ENCODE measurements around the gene ACBD6. TPM values are rescaled to one million over a fixed set of nuclear protein-coding genes. Genes with fewer than 3 reads are reported as not detected.
"Not testable (repeated sequence)": the region's sequence is repeated elsewhere in the genome, so short reads cannot be mapped to it uniquely, and the experiment has no call there.

The ACBD6 gene
- total and polyA plus RNA-seq, 4 experiments from 2014 or later, result 31.7 to 64.2 (median 44.9) TPM

DNA sequence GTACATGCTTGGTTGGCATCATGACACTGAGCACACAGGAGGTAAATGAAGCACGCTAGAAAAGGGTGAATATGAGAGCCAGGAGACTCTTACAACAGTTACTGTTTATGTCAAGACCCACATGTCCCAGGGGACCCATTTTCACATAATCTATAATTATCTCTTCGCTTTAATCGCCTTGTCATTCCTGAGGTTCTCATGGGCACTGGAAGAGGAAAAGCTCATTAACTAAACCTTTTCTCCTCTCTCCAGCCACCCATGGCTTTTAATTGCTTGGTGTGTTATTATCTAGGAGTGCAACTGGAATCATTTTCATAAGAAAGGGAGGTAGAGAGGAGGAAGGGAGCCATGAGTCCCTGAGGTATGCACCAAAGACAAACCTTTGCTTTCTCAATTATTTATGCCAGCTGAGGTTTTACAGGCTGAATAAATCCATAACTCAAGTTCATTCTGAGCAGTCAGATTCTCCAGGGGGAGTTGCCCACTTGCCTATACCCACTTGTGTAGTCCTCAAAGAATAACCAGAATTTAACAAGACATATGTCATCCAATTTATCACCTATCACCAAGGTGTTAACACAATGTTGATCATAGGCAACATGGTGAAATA lies 77.4 kb downstream of the ACBD6 start:
- Histone ChIP-seq H3K4me3 (ENCODE audit: low read length in 2 of 2) (no peak overlapping the region), H3K36me3 (ENCODE audit: insufficient read depth, low read length) (no peaks in the 10 kb centered on the region), H3K27ac (ENCODE audit: low read depth, low read length) (no peak overlapping the region), H3K4me1 (ENCODE audit: insufficient read depth, low read length) (no peaks in the 10 kb centered on the region), H3K9me3 (ENCODE audit: control insufficient read depth in 1 of 2, low read length in 2 of 2) (no peaks in the 10 kb centered on the region), H3K27me3 (ENCODE audit: insufficient read depth, low read length) (no peaks in the 10 kb centered on the region)
- no peak overlapping the region for H3K27ac Mint-ChIP-seq
- no peak overlapping the region for H3K4me3 Mint-ChIP-seq
- peaks cover 30 to 55% of the 10 kb centered on the region in 2 donors for H3K36me3 Mint-ChIP-seq
- POLR2A ChIA-PET (ENCODE audit: partially characterized antibody), result no interaction called here
- CTCF ChIA-PET (ENCODE audit: partially characterized antibody), result no interaction called here
- H3K27me3 Mint-ChIP-seq, result no peaks in the 10 kb centered on the region
- no peak for DNase-seq
- intact Hi-C loops (cut with micrococcal nuclease), result no loop called here
- peaks cover 0 to 9% (median 8%) of the 10 kb centered on the region in 4 donors for H3K4me1 Mint-ChIP-seq
- H3K9me3 Mint-ChIP-seq, result peaks cover 0 to 17% (median 4%) of the 10 kb centered on the region in 8 donors

GRCh38 chr1:180421614-180422013 lies 80.8 kb downstream of the ACBD6 start:
- no peaks in the 10 kb centered on the region for H3K27me3 ChIP-seq (ENCODE audit: insufficient read depth, low read length)
- CTCF ChIA-PET (ENCODE audit: partially characterized antibody), result interaction anchor here (1.0 kb wide), 1 partner anchor 169 kb away, joined by 3 read pairs; no protein-coding TSS in a partner anchor
- no peaks in the 10 kb centered on the region for H3K9me3 ChIP-seq (ENCODE audit: control insufficient read depth in 1 of 2, low read length in 2 of 2)
- no peak for DNase-seq
- H3K9me3 Mint-ChIP-seq, result peaks cover 0 to 17% (median 4%) of the 10 kb centered on the region in 8 donors
- H3K4me3 Mint-ChIP-seq, result no peak overlapping the region
- no peaks in the 10 kb centered on the region for H3K36me3 ChIP-seq (ENCODE audit: insufficient read depth, low read length)
- no peak overlapping the region for H3K4me3 ChIP-seq (ENCODE audit: low read length in 2 of 2)
- intact Hi-C loops (cut with micrococcal nuclease), result no loop called here
- no peak overlapping the region for H3K27ac ChIP-seq (ENCODE audit: low read depth, low read length)
- H3K27ac Mint-ChIP-seq, result peak overlapping the region in 1 of 7 donors; percentile 43
- no peaks in the 10 kb centered on the region for H3K4me1 ChIP-seq (ENCODE audit: insufficient read depth, low read length)
- POLR2A ChIA-PET (ENCODE audit: partially characterized antibody), result no interaction called here
- H3K27me3 Mint-ChIP-seq, result no peaks in the 10 kb centered on the region
- peaks cover 0 to 4% (median 3%) of the 10 kb centered on the region in 4 donors for H3K4me1 Mint-ChIP-seq
- peaks cover 35 to 53% of the 10 kb centered on the region in 2 donors for H3K36me3 Mint-ChIP-seq

DNA sequence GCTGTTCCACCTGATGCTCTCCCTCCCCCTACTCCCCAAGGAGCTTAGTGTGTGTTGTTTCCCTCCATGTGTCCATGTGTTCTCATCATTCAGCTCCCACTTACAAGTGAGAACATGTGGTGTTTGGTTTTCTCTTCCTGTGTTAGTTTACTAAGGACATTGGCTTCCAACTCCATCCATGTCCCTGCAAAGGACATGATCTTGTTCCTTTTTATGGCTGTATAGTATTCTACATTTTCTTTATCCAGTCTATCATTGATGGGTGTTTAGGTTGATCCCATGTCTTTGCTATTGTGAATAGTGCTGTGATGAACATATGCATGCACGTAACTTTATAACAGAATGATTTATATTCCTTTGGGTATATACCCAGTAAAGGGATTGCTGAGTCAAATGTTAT lies 81.2 kb downstream of the ACBD6 start:
- intact Hi-C loops (cut with micrococcal nuclease); H3K4me1 Mint-ChIP-seq; CTCF ChIA-PET (ENCODE audit: partially characterized antibody); H3K4me1 ChIP-seq (ENCODE audit: insufficient read depth, low read length); DNase-seq; H3K4me3 Mint-ChIP-seq; H3K27me3 ChIP-seq (ENCODE audit: insufficient read depth, low read length); H3K27ac Mint-ChIP-seq; H3K9me3 ChIP-seq (ENCODE audit: control insufficient read depth in 1 of 2, low read length in 2 of 2); H3K27ac ChIP-seq (ENCODE audit: low read depth, low read length); POLR2A ChIA-PET (ENCODE audit: partially characterized antibody); H3K4me3 ChIP-seq (ENCODE audit: low read length in 2 of 2); H3K36me3 ChIP-seq (ENCODE audit: insufficient read depth, low read length); H3K27me3 Mint-ChIP-seq: not testable (repeated sequence)
- Mint-ChIP-seq H3K36me3 (peaks cover 36 to 54% of the 10 kb centered on the region in 2 donors), H3K9me3 (peaks cover 0 to 22% (median 6%) of the 10 kb centered on the region in 8 donors)

- Histone ChIP-seq H3K27ac (ENCODE audit: low read depth, low read length) (no peak overlapping the region), H3K36me3 (ENCODE audit: insufficient read depth, low read length) (no peaks in the 10 kb centered on the region), H3K9me3 (ENCODE audit: control insufficient read depth in 1 of 2, low read length in 2 of 2) (no peaks in the 10 kb centered on the region), H3K4me1 (ENCODE audit: insufficient read depth, low read length) (no peaks in the 10 kb centered on the region), H3K4me3 (ENCODE audit: low read length in 2 of 2) (no peak overlapping the region), H3K27me3 (ENCODE audit: insufficient read depth, low read length) (no peaks in the 10 kb centered on the region)
- Mint-ChIP-seq H3K27me3 (no peaks in the 10 kb centered on the region), H3K36me3 (peaks cover 43 to 54% of the 10 kb centered on the region in 2 donors), H3K27ac (no peak overlapping the region), H3K9me3 (peaks cover 0 to 15% (median 6%) of the 10 kb centered on the region in 8 donors), H3K4me1 (peaks cover 0 to 3% (median 1%) of the 10 kb centered on the region in 4 donors), H3K4me3 (no peak overlapping the region)
- CTCF ChIA-PET (ENCODE audit: partially characterized antibody), result interaction anchor here (1.0 to 1.6 kb wide), 5 partner anchors 13 to 235 kb away, joined by 3 to 6 read pairs (median 4); no protein-coding TSS in a partner anchor
- POLR2A ChIA-PET (ENCODE audit: partially characterized antibody), result no interaction called here
- intact Hi-C loops (cut with micrococcal nuclease), result loop anchor here (1.0 kb wide), 1 partner anchor 164 kb away; no protein-coding TSS in a partner anchor
- peak in 3 of 5 donors; percentile 3 to 11 (median 10) for DNase-seq
Observed at GRCh38 chr1:180415985-180416633, 86.3 kb downstream of the ACBD6 start.

GRCh38 chr1:180415236-180415848 lies 87.0 kb downstream of the ACBD6 start:
- Histone ChIP-seq H3K27ac (ENCODE audit: low read depth, low read length) (no peak overlapping the region), H3K9me3 (ENCODE audit: control insufficient read depth in 1 of 2, low read length in 2 of 2) (no peaks in the 10 kb centered on the region), H3K36me3 (ENCODE audit: insufficient read depth, low read length) (no peaks in the 10 kb centered on the region), H3K4me3 (ENCODE audit: low read length in 2 of 2) (no peak overlapping the region), H3K27me3 (ENCODE audit: insufficient read depth, low read length) (no peaks in the 10 kb centered on the region), H3K4me1 (ENCODE audit: insufficient read depth, low read length) (no peaks in the 10 kb centered on the region)
- H3K27me3 Mint-ChIP-seq, result no peaks in the 10 kb centered on the region
- CTCF ChIA-PET (ENCODE audit: partially characterized antibody), result interaction anchor here (1.0 to 2.2 kb wide), 4 partner anchors 14 to 163 kb away, joined by 3 to 12 read pairs (median 5); no protein-coding TSS in a partner anchor
- peak overlapping the region in 1 of 7 donors; percentile 13 for H3K27ac Mint-ChIP-seq
- DNase-seq, result no peak
- peaks cover 0 to 11% (median 6%) of the 10 kb centered on the region in 8 donors for H3K9me3 Mint-ChIP-seq
- intact Hi-C loops (cut with micrococcal nuclease), result no loop called here
- H3K4me3 Mint-ChIP-seq, result no peak overlapping the region
- peaks cover 0 to 3% (median 1%) of the 10 kb centered on the region in 4 donors for H3K4me1 Mint-ChIP-seq
- POLR2A ChIA-PET (ENCODE audit: partially characterized antibody), result no interaction called here
- H3K36me3 Mint-ChIP-seq, result peaks cover 42 to 55% of the 10 kb centered on the region in 2 donors

- CTCF ChIA-PET (ENCODE audit: partially characterized antibody), result interaction anchor here (1.7 kb wide), 1 partner anchor 21 kb away, joined by 4 read pairs; no protein-coding TSS in a partner anchor
- no peaks in the 10 kb centered on the region for H3K27me3 Mint-ChIP-seq
- Histone ChIP-seq H3K27ac (ENCODE audit: low read depth, low read length) (no peak overlapping the region), H3K9me3 (ENCODE audit: control insufficient read depth in 1 of 2, low read length in 2 of 2) (no peaks in the 10 kb centered on the region), H3K4me3 (ENCODE audit: low read length in 2 of 2) (no peak overlapping the region), H3K4me1 (ENCODE audit: insufficient read depth, low read length) (no peaks in the 10 kb centered on the region), H3K36me3 (ENCODE audit: insufficient read depth, low read length) (peaks cover 4% of the 10 kb centered on the region), H3K27me3 (ENCODE audit: insufficient read depth, low read length) (no peaks in the 10 kb centered on the region)
- no peak overlapping the region for H3K4me3 Mint-ChIP-seq
- no peak for DNase-seq
- H3K4me1 Mint-ChIP-seq, result peaks cover 0 to 3% (median 1%) of the 10 kb centered on the region in 4 donors
- peaks cover 48 to 65% of the 10 kb centered on the region in 2 donors for H3K36me3 Mint-ChIP-seq
- H3K27ac Mint-ChIP-seq, result no peak overlapping the region
- POLR2A ChIA-PET (ENCODE audit: partially characterized antibody), result no interaction called here
- intact Hi-C loops (cut with micrococcal nuclease), result no loop called here
- H3K9me3 Mint-ChIP-seq, result peaks cover 0 to 11% (median 6%) of the 10 kb centered on the region in 8 donors
Observed at GRCh38 chr1:180412583-180412982, 89.8 kb downstream of the ACBD6 start.

DNA sequence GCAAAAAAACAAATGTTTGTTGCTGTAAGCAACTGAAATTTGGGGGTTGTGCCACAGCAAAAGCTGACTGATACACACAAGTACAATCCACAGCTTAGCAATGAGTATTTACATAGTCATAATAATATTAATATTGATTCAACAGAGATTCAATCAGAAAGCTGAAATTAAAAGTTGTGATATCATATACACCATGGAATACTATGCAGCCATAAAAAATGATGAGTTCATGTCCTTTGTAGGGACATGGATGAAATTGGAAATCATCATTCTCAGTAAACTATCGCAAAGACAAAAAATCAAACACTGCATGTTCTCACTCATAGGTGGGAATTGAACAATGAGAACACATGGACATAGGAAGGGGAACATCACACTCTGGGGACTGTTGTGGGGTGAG lies 94.2 kb downstream of the ACBD6 start:
- H3K27ac ChIP-seq (ENCODE audit: low read depth, low read length); H3K36me3 ChIP-seq (ENCODE audit: insufficient read depth, low read length); DNase-seq; POLR2A ChIA-PET (ENCODE audit: partially characterized antibody); H3K4me3 Mint-ChIP-seq; H3K4me1 Mint-ChIP-seq; H3K27me3 ChIP-seq (ENCODE audit: insufficient read depth, low read length); H3K27me3 Mint-ChIP-seq; H3K4me3 ChIP-seq (ENCODE audit: low read length in 2 of 2); CTCF ChIA-PET (ENCODE audit: partially characterized antibody); intact Hi-C loops (cut with micrococcal nuclease); H3K27ac Mint-ChIP-seq; H3K9me3 ChIP-seq (ENCODE audit: control insufficient read depth in 1 of 2, low read length in 2 of 2); H3K9me3 Mint-ChIP-seq; H3K4me1 ChIP-seq (ENCODE audit: insufficient read depth, low read length): not testable (repeated sequence)
- peaks cover 37 to 61% of the 10 kb centered on the region in 2 donors for H3K36me3 Mint-ChIP-seq

Measured in CD4-positive, alpha-beta memory T cell (primary cell).